GM12891 (cell line): ENCODE measurements around the gene ABCB6.

Source experiments
- DNase-seq: peaks from one replicate; pipeline ENCODE4 v3.0.0; 2011; ENCODE audit warnings: low spot score; ENCODE audit not compliant: insufficient read length
- FAIRE-seq: peaks from 2 replicates; lab custom pipeline; 2011; peaks lifted over from hg19 to GRCh38; lab: Jason Lieb, UNC
- PAX5 ChIP-seq: IDR thresholded peaks from 2 replicates; pipeline ENCODE4 v1.6.1; 2011; ENCODE audit warnings: low read length, moderate library complexity, mild to moderate bottlenecking; ENCODE audit not compliant: insufficient read depth, severe bottlenecking
- POLR2A ChIP-seq: IDR thresholded peaks from 2 replicates; pipeline ENCODE4 v1.6.1; 2011; ENCODE audit warnings: low read depth, low read length, control low read depth
- POLR2AphosphoS5 ChIP-seq: IDR thresholded peaks from 2 replicates; pipeline ENCODE4 v1.6.1; 2011; ENCODE audit warnings: low read depth, low read length, control low read depth
- POU2F2 ChIP-seq: IDR thresholded peaks from 2 replicates; pipeline ENCODE4 v1.6.1; 2011; ENCODE audit warnings: low read depth, mild to moderate bottlenecking, control low read depth, low read length, moderate library complexity
- SPI1 ChIP-seq: IDR thresholded peaks from 2 replicates; pipeline ENCODE4 v1.6.1; 2011; ENCODE audit warnings: low read depth, low read length, control low read depth
- TAF1 ChIP-seq: IDR thresholded peaks from 2 replicates; pipeline ENCODE4 v1.6.1; 2011; ENCODE audit warnings: low read depth, low read length, control low read depth

Gene ABCB6

DNA sequence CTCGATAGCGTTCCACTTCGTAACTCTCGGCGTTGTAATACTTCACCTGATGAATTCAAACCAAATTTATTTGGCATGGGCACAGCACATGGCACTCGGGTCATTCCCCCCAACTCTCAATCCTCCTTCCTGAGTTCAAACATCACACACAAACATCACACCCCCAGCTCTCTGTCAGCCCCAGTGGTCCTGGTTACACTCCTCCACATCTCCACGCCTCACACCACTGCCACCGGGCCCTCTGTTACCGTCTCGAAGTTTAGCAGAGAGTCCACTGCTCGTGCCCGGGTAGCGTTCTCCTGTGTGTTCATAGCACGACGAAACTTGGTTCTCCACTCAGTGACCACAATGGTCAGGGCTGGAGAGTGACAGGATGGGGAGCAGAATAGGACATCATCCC is 4.6 kb downstream of the ABCB6 start:
- DNase-seq (no peak), FAIRE-seq (no peak)
- TF ChIP-seq POU2F2 = no peak

GRCh38 chr2:219213486-219214071 is 5.2 kb downstream of the ABCB6 start:
- DNase-seq (no peak), FAIRE-seq (no peak)
- TF ChIP-seq SPI1 (no peak), POLR2AphosphoS5 (no peak), TAF1 (no peak), POLR2A (no peak), PAX5 (no peak), POU2F2 (no peak)

DNA sequence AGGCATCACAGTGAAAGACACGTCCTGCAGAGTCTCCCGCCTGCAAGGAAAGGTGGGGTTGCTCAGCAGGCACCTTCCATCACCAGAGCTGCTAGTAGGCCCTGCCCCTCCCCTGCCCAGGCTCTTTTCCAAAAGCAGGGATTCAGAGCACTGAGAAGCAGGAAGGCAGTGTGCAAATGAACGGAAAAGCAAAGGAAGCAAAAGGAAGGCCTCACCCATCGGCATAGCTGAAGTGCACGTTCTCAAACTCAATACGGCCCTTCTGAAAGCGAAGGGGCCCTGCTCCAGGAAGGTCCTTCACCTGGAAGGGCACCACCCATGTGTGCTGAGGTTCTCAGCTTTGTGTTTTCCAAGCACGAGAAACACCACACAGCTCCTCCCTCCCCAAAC is 5.7 kb downstream of the ABCB6 start:
- TF ChIP-seq SPI1 (no peak), POU2F2 (no peak), POLR2AphosphoS5 (no peak), POLR2A (no peak), PAX5 (no peak), TAF1 (no peak)
- FAIRE-seq = no peak

GRCh38 chr2:219210886-219211362 is 7.8 kb downstream of the ABCB6 start:
- FAIRE-seq = no peak
- no peak for TF ChIP-seq POLR2A
- no peak for TF ChIP-seq PAX5
- no peak for TF ChIP-seq POU2F2
- TF ChIP-seq TAF1 = no peak
- no peak for TF ChIP-seq SPI1
- TF ChIP-seq POLR2AphosphoS5 = no peak
- DNase-seq = no peak

More for the DNA sequence above, 5.7 kb downstream of the ABCB6 start:
- no peak for DNase-seq

- FAIRE-seq (no peak), DNase-seq (no peak)
- TF ChIP-seq POLR2AphosphoS5 = no peak
- TF ChIP-seq PAX5 = no peak
- no peak for TF ChIP-seq TAF1
- TF ChIP-seq POLR2A = no peak
- no peak for TF ChIP-seq SPI1
- no peak for TF ChIP-seq POU2F2
These were observed 8.4 kb downstream of the ABCB6 start for GRCh38 chr2:219210196-219210885.

GRCh38 chr2:219209236-219210195 is 9.2 kb downstream of the ABCB6 start:
- no peak for FAIRE-seq
- TF ChIP-seq SPI1 (no peak), POLR2AphosphoS5 (no peak), PAX5 (no peak), POU2F2 (no peak), POLR2A (no peak)
- DNase-seq = no peak

- FAIRE-seq (no peak), DNase-seq (no peak)
- TF ChIP-seq TAF1 (no peak), POLR2AphosphoS5 (no peak), SPI1 (no peak), PAX5 (no peak), POLR2A (no peak), POU2F2 (no peak)
These were observed 10.6 kb downstream of the ABCB6 start for GRCh38 chr2:219207884-219208740.

- DNase-seq (no peak), FAIRE-seq (no peak)
- TF ChIP-seq POLR2A (no peak), POLR2AphosphoS5 (no peak), TAF1 (no peak), SPI1 (no peak), POU2F2 (no peak), PAX5 (no peak)
These were observed 11.4 kb downstream of the ABCB6 start for GRCh38 chr2:219207134-219207883.
